SK-N-SH treated with all-trans-retinoic acid at 6 μM for 48 hours (cell line): ENCODE measurements around the gene TMEM151B.

Experiments
- BACH2 ChIP-seq: fragments of 250-450 bp; sonication (Bioruptor Pico); IDR thresholded peaks from 2 replicates; pipeline ENCODE4 v1.9.0; 2021; ENCODE audit warnings: mild to moderate bottlenecking, borderline replicate concordance
- CREB5 ChIP-seq: fragments of 250-450 bp; sonication (Bioruptor Pico); IDR thresholded peaks from 2 replicates; pipeline ENCODE4 v1.5.1; 2020; ENCODE audit warnings: low read depth, mild to moderate bottlenecking, moderate library complexity
- CSDC2 ChIP-seq: fragments of 250-450 bp; sonication (Bioruptor Pico); IDR thresholded peaks from 2 replicates; pipeline ENCODE4 v1.5.0; 2020; ENCODE audit warnings: mild to moderate bottlenecking, moderate library complexity
- ESRRG ChIP-seq: fragments of 250-450 bp; sonication (Bioruptor Pico); IDR thresholded peaks from 2 replicates; pipeline ENCODE4 v1.6.1; 2021; ENCODE audit warnings: mild to moderate bottlenecking
- ISL1 ChIP-seq: fragments of 250-450 bp; sonication (Bioruptor Pico); IDR thresholded peaks from 2 replicates; pipeline ENCODE4 v2.1.2; 2022; ENCODE audit warnings: mild to moderate bottlenecking, moderate library complexity
- PATZ1 ChIP-seq: fragments of 250-450 bp; sonication (Bioruptor Pico); IDR thresholded peaks from 2 replicates; pipeline ENCODE4 v1.8.0; 2020; ENCODE audit warnings: mild to moderate bottlenecking, moderate library complexity, borderline replicate concordance
- RARB ChIP-seq: fragments of 250-450 bp; sonication (Bioruptor Pico); IDR thresholded peaks from 2 replicates; pipeline ENCODE4 v1.8.0; 2021; ENCODE audit warnings: mild to moderate bottlenecking, moderate library complexity
- SNAI2 ChIP-seq: fragments of 250-450 bp; sonication (Bioruptor Pico); IDR thresholded peaks from 2 replicates; pipeline ENCODE4 v1.5.0; 2020; ENCODE audit warnings: mild to moderate bottlenecking, moderate library complexity
- TCF4 ChIP-seq: fragments of 250-450 bp; sonication (Bioruptor Pico); IDR thresholded peaks from 2 replicates; pipeline ENCODE4 v1.8.0; 2021; ENCODE audit warnings: mild to moderate bottlenecking, moderate library complexity, borderline replicate concordance
- TOX ChIP-seq: fragments of 250-450 bp; sonication (Bioruptor Pico); IDR thresholded peaks from 2 replicates; pipeline ENCODE4 v1.8.0; 2021; ENCODE audit warnings: mild to moderate bottlenecking, moderate library complexity, borderline replicate concordance
- TSHZ2 ChIP-seq: fragments of 250-450 bp; sonication (Bioruptor Pico); IDR thresholded peaks from 2 replicates; pipeline ENCODE4 v1.5.0; 2020; ENCODE audit warnings: mild to moderate bottlenecking, moderate library complexity
- ZFP3 ChIP-seq: fragments of 250-450 bp; sonication (Bioruptor Pico); IDR thresholded peaks from 2 replicates; pipeline ENCODE4 v1.5.0; 2020; ENCODE audit warnings: mild to moderate bottlenecking, moderate library complexity
- ZNF8 ChIP-seq: fragments of 450-650 bp; formaldehyde crosslinking; IDR thresholded peaks from 2 replicates; pipeline ENCODE4 v1.5.0; 2020; ENCODE audit warnings: mild to moderate bottlenecking, moderate library complexity

GRCh38 chr6:44275749-44276648 is 5.7 kb downstream of the TMEM151B start:
- TF ChIP-seq TOX (CRISPR knock-in tag), result no peak
- no peak for TF ChIP-seq RARB (CRISPR knock-in tag)
- no peak for TF ChIP-seq CSDC2 (CRISPR knock-in tag)
- TF ChIP-seq BACH2 (CRISPR knock-in tag), result no peak
- no peak for TF ChIP-seq ZFP3 (CRISPR knock-in tag)
- TF ChIP-seq CREB5 (CRISPR knock-in tag), result no peak
- no peak for TF ChIP-seq ESRRG
- no peak for TF ChIP-seq ISL1 (CRISPR knock-in tag)
- TF ChIP-seq TCF4 (CRISPR knock-in tag), result no peak
- TF ChIP-seq TSHZ2 (CRISPR knock-in tag), result no peak
- no peak for TF ChIP-seq SNAI2 (CRISPR knock-in tag)
- TF ChIP-seq ZNF8 (CRISPR knock-in tag), result no peak
- TF ChIP-seq PATZ1 (CRISPR knock-in tag), result no peak
